HG02588 (cell line): ENCODE measurements around the gene KRTAP4-8.
"Not testable (repeated sequence)": the region's sequence is repeated elsewhere in the genome, so short reads cannot be mapped to it uniquely, and the experiment has no call there.

Source experiments
- ATAC-seq: cut with Tn5 transposase; IDR thresholded peaks from one replicate; pipeline ENCODE4 v1.9.1; 2021; ENCODE audit warnings: mild to moderate bottlenecking, moderate library complexity; ENCODE audit not compliant: unreplicated experiment

KRTAP4-8 gene

DNA sequence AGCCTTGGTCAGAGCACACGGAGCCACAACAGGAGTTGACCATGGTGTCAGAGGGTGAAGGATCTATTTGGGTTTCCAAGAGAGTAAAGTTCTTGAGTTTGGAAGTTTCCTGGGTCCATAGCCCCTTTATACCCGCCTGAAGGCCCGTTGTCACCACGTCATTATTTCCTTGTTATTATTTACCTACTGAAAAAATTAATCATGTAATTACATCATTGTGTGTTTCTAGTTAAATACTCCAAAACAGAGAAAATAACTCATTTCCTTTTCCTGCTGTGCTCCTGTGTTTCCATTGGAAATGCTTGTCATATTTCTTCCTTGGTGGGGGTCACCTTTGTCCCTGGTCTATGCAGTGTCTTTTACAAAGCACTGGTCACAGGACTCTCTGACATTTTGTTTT is at the start of gene KRTAP4-8:
Gene KRTAP4-8 (minus strand): TSS at position 101 of the 400 bp plus-strand sequence. CDS start 58 bp downstream, at position 43.
- ATAC-seq, result no peak

DNA sequence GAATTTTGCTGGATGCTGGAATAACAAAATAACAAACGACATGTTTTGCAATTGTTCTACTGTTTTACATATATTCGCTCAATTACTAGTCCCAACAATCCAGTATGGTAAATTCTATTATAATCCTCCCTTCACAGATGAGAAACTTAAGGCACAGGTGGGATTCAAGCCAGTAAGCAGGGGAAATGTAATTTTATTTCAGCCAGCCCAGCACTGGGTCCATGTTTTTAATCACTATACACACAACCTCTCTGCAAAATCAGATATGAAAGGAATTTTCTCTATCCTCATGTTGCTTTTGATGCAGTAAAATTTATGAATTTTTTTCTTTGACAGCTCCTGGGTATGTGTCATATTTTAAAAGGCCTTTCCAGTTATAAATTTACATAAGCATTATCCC is 47.3 kb upstream of the KRTAP4-8 start:
- no peak for ATAC-seq

DNA sequence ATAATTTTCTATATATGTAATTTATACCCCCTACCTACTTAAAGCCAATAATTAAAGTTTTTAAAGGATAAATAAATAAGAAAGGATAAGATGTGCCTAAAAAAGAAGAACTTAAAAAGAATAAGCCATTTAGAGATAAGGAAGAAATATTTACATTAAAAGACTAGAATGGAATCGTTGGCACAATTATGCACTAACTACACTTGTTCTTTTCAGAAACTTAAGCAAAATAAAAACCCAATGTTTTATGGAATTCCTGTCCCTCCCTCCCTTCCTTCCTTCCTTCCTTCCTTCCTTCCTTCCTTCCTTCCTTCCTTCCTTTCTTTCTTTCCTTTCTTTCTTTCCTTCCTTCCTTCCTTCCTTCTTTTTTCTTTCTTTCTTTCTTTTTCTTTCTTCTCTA is 46.9 kb upstream of the KRTAP4-8 start:
- no peak for ATAC-seq

DNA sequence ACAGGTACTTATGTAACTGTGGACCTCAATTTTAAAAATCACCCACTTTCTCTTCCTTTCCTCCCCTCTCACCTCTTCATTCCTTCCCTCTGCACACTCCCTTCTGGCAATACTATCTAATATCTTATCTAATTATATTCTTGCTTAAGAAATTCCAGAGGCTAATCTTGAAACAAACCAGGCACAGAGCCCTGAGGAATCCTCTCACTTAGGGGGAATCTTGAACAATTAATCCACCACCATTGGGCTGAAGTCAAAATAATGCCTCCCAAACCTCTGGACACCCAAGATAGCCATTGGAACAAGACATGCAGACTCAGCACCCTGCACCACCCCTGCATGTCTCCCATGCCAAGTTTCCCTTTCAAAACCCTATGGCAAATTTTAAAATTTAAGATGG is 43.4 kb upstream of the KRTAP4-8 start:
- no peak for ATAC-seq

DNA sequence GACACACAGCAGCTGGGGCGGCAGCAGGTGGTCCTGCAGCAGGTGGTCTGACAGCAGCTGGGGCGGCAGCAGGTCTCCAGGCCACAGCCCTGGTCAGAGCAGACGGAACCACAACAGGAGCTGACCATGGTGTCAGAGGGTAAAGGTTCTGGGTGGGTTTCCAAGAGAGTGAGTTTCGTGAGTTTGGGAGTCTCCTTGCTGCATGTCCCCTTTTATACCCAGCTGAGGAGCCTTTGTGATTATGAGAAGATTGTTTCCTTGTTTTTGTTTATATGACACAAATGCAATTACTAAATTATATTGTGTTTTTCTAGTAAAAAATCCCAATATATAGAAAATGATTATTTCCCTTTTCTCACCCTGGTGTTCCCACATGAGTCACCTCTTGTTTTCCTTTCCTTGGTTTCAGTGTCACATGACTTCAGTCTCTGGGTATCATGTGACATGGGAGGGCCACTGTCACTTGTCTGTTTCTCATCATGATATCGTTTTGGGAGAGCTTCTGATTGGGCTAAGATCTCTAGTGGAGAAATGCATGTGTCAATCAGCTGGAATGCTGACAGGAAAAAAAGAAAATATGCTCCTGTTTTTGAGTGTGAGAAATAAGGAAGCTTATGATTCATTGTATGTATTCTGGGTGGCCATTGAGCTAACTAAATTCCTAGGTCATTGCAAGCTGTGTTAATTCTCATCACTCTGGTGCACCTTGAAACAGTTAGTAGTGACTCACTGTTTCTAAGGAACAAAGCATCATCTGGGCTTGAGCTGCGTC is 42.6 kb upstream of the KRTAP4-8 start, which contains the start of gene KRTAP4-6:
Gene KRTAP4-6 (minus strand): TSS at position 185 of the 772 bp plus-strand sequence. CDS start 57 bp downstream, at position 128.
- ATAC-seq, result no peak

DNA sequence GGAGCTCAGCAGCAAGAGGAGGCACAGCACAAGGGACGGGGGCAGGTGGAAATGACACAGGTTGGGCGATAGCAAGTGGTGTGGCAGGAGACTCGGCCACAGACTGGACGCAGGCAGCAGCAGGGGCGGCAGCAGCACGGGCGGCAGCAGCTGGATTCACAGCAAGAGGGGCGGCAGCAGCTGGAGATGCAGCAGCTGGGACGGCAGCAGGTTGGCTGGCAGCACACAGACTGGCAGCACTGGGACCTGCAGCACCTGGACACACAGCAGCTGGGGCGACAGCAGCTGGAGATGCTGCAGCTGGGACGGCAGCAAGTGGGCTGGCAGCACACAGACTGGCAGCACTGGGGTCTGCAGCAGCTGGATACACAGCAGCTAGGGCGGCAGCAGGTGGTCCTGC is 41.9 kb upstream of the KRTAP4-8 start:
- not testable (repeated sequence) for ATAC-seq

DNA sequence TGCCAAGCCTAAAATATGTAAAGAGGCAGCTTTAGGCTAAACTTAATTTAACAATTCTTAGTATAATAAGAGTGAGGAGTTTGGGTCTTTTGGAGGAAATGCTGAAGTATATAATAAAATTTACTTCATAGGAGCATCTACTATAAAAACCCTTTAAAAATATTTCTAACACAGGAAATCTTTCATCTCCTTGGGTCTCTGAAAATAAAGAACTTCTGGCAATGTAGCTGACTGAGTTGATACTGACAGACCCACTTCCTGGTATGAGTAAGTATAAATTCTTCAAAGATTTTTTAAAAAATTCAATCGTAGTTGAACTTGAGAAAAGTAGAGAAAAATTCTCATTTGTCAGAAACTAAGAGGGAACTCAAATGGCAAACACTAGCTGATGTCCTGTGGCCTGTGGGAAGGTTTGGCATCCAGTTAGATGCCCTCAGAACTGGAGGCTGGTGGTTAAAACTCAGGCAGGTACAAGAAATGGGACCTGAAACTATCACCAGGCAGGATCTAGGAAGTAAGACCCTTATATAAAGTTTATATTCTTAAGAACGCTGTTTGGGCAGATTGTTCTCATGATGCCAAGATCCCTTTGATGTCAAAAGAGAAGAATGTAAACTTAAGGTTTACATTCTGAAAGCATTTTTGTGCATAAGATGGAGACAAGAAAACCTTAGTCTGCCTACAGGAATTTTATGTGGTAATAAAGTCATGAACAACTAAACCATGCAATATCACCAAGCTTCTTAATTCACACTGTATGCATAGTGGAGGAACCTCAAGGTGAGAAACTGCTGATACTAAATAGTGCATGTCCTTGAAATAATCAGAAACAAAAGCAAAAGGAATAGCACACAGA is 36.2 kb upstream of the KRTAP4-8 start:
- ATAC-seq, result no peak

DNA sequence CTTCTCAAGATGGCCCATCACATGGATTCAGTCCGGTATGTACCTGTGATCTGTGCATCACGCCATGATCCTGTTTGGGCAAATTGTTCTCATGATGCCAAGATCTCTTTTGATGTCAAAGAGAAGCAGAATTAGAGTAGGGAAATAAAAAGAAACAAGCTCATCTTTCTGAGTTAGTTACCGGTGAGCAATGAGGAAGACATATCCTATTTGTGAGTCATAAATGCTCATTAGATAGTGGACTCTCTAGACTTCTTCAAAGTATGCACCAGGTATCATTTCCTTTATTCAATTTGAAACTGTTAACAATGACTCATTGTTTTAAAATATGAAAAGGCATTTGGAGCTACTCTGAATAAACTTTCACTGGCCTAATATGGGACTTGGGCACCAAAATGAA is 34.0 kb upstream of the KRTAP4-8 start:
- no peak for ATAC-seq

DNA sequence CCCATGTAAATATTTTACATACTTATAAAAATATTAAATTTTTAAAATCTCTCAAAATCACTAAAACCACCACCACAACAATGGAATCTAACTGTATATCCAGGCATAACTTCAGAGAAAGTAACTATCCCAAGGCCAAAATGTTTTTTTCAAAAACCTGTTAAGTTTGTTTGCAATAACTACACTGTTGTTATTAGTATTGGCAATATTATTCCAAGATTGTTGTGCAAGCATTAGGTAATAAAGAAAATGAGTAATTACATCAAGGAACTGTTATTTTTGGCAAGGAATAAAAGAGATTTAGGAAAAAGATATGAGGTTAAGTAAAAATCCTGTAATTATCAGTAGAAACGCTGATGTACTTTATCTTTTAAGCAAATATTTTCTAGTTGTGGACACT is 29.4 kb upstream of the KRTAP4-8 start:
- ATAC-seq, result no peak

DNA sequence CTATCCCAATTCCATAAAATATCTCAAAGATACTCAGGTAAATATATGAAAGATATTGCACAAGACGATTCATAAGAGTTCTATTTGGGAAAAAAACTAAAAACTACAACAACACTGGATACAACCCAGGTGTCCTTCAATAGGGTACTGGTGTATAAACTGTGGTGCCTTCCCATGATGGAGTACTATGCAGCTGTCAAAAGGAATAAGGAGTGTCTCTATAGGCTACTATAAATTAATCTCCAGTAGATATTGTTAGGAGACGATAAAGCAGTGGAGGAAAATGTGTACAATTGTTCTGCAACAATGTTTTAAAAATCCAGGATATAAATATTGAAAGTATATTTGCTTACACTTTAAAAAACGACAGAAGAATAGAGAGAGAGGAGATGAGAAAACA is 28.5 kb upstream of the KRTAP4-8 start:
- no peak for ATAC-seq

DNA sequence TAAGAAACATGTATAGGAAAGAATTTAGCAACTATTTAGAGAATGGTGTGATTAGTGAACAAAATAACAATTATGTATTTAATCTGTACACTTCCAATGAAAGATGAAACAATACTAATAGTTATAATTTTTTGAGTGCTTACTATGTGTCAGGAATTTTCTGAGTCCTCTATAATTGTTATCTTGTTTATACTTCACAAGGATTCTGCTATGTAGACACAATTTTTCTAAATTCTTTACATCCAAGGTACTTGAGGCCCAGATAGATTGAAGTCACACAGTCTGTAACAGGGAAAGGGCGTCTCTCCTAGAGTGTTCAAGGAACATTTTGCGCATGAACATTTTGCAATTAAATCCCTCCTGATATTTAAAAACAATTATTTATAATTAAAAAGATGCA is 27.1 kb upstream of the KRTAP4-8 start:
- ATAC-seq, result no peak

DNA sequence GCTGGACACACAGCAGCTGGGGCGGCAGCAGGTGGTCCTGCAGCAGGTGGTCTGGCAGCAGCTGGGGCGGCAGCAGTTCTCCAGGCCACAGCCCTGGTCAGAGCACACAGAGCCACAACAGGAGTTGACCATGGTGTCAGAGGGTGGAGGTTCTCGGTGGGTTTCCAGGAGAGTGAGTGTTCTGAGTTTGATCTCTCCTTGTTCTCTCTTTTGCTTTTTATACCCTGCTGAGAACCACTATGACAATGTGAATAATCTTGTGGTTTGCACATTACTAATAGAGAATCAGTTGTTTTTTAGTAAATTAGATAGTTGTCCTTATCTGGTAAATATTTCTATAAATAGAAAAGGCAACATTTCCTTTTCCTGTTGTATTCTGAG is 26.0 kb upstream of the KRTAP4-8 start, which contains the start of gene KRTAP4-12:
Gene KRTAP4-12 (minus strand): TSS at position 192 of the 381 bp plus-strand sequence. CDS start 60 bp downstream, at position 132.
- ATAC-seq, result not testable (repeated sequence)

DNA sequence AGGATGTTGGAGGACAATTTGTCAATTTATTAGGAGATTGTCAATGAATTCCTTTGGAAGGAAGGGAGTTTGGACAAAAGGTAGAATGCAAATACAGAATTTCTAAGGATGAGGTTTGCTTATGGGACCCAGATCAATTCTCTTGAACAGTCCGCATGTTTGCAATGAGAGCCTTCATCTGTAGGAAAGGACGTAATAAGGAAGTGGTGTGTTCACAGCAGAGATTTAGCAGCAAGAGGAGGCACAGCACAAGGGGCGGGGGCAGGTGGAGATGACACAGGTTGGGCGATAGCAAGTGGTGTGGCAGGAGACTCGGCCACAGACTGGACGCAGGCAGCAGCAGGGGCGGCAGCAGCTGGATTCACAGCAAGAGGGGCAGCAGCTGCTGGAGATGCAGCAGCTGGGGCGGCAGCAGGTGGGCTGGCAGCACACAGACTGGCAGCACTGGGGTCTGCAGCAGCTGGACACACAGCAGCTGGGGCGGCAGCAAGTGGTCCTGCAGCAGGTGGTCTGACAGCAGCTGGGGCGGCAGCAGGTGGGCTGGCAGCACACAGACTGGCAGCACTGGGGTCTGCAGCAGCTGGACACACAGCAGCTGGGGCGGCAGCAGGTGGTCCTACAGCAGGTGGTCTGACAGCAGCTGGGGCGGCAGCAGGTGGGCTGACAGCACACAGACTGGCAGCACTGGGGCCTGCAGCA is 25.5 kb upstream of the KRTAP4-8 start:
- not testable (repeated sequence) for ATAC-seq

DNA sequence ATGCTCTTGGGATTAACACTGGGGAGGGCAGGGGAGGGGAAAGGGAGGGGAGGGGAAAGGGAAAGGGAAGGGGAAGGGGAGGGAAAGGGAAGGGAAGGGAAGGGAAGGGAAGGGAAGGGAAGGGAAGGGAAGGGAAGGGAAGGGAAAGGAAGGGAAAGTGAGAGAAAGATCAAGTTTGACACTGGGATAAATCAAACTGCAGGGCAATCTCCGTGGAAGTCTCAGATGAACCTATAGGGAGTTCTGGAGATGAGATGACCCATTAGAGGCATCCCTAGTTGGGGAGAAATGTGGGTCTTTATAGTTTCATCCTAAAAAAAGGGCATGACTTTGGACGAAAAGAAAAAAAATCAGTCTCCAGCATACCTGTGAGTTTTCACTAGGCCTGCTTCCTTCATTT is 23.8 kb upstream of the KRTAP4-8 start:
- no peak for ATAC-seq

DNA sequence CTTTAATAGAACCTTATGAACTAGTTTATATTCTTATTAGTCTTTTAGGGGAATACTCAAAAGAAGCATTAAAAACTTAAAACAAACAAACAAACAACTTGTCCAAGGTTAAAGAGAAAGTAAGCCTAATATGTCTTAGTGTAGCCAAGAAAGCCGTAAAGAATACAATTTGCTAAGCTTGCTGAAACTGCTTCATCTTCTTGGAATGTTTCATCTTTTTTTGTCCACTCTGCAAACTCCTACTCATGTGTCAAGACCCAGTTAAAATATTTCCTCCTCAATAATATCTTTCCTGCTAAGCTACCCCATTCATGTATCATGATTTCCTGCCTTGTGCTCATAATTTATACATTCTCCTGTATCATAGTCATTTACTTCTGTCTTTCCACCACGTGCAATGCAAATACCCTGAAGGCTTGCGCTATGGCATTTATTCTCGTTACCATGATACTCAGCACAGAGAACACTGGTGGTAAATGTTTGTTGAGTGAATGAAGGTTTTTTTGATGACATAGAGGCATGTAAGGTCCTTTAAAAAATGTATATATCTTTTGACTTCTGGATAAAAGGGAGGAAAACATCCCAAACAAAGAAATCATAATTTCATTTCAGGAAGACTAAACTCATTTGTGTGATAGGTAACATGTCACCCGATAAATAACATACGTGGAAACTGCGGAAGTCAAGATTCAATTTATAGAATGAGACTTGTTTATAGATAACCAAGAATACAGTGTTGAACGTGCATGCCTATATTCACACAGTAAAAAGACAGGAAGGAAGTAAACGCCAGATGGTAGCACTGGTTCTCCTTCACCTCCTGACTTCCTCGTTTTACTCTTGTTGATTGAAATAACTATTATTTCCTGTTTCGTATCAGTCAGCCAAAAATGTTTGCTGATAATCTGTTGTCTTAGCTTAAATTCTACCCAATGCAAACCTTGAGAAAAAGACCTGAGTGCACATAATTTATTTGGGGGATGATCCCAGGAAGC is 22.1 kb upstream of the KRTAP4-8 start:
- ATAC-seq, result not testable (repeated sequence)

DNA sequence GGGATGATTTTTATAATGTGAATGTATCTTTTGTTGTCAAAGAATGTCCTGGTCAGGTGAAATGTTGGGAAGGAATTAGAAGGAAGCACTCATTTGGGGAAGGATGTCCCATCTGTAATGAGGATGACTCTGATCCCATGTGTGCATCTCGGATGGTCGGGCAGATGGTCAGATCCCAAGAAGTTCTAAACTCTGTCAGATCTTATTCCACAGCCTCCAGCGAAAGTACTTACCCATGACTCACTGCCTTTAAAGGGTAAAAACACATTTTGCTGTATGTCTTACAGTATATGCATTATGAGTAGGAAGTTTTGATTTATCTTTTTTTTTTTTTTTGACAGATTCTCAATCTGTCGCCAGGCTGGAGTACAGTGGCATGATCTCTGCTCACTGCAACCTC is 20.8 kb upstream of the KRTAP4-8 start:
- no peak for ATAC-seq

DNA sequence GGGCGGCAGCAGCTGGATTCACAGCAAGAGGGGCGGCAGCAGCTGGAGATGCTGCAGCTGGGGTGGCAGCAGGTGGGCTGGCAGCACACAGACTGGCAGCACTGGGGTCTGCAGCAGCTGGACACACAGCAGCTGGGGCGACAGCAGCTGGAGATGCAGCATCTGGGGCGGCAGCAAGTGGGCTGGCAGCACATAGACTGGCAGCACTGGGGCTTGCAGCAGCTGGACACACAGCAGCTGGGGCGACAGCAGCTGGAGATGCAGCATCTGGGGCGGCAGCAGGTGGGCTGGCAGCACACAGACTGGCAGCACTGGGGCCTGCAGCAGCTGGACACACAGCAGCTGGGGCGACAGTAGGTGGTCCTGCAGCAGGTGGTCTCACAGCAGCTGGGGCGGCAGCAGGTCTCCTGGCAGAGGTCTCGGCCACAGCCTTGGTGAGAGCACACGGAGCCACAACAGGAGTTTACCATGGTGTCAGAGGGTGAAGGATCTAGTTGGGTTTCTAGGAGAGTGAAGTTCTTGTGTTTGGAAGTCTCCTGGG is 20.0 kb upstream of the KRTAP4-8 start, which contains the start of gene KRTAP4-11:
Gene KRTAP4-11 (minus strand): TSS at position 528 of the 541 bp plus-strand sequence. CDS start 58 bp downstream, at position 470.
- not testable (repeated sequence) for ATAC-seq

DNA sequence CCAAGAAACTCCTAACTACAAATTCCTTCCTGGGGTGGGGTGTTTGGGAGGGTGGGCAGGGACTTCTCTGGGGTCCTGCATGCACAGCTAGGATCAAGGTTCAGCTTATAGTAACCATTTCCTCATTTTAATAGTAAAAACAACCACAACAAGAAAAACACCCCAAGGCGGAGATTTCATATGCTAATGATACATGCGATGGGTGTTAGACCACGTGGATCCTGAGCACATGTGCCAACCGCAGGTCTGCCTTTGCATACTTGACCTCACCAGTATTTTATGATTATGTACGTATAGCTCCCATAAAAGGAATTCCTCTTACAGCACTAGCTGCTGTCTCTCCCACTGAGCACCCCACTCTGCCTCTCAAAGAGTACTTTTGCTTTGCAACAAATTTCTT is 18.4 kb upstream of the KRTAP4-8 start:
- ATAC-seq, result no peak

DNA sequence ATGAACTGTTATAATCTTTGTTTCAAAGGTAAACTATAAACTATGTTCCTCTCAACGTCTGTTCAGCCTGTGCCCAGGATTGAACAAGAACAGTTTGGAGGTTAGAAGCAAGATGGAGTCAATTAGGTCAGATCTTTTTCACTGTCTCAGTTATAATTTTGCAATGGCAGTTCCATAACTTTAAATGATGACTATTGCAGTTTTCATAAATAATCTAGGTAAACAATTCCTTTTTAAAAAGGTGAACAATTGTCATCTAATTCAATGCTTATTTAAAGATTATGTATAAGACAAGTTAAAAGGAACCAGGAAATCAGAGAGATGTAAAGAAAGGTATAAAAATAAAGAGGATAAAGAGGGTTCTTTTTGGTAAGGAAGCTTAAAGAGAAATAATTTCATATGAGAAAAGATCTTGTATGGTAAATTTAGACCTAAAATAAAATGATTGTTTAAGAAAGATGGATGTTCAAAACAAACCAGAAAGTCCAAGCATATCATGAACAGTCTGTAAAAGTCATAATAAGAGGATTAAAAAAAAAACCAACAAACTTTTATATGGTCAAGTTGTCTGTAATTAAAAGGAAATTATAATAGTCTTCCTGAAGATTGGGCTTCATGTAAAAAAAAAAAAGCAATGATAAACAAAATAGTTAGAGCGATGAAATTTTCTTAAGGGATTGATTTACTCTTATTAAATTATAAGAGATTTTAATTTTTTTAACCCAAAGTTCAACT is 13.4 kb upstream of the KRTAP4-8 start:
- ATAC-seq, result no peak
